GM21717 (cell line): Measurements from ENCODE around the gene TRIL.

Experiments used
- ATAC-seq: cut with Tn5 transposase; IDR thresholded peaks from one replicate; pipeline ENCODE4 v1.9.1; 2021; ENCODE audit warnings: mild to moderate bottlenecking, moderate library complexity; ENCODE audit not compliant: unreplicated experiment

The TRIL gene

DNA sequence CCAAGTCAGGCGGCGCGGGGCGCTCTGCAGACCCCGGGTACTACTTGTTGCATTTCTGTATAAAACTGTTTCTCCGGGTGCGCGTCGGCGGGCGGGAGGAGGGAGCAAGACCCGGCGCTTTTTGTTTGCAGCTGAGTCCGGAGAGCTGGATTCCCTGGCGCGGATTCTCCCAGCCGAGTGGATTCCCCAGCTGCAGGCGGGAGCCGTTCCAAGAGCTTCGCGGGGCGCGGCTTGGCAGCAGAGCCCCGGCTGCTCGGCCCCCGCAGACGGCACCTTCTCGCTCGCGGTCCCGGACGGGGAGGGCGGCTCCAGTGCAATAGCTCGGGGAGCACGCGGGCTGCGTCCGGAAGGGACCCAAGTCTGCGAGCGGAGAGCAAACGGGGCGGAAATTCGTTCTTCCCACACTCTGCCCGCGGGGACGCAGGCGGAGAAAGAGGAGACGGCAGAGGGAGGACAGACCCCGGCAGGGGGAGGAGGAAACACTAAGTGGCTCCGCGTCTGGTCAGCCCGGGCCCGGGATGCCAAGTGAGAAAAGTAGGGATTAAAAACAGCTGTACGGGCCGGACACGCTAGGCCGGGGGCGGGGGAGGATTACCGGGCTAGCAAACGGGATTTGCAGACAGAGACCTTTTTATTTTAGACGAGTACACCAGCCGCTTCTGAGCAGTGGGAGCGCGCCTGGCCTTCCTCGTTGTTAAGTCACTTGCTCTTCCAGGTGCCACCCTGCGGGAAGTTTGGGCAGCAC is at the start of gene TRIL:
TSS of gene TRIL (minus strand) at position 96 of the 745 bp plus-strand sequence. CDS start 284 bp downstream, outside the sequence.
- ATAC-seq: no peak

DNA sequence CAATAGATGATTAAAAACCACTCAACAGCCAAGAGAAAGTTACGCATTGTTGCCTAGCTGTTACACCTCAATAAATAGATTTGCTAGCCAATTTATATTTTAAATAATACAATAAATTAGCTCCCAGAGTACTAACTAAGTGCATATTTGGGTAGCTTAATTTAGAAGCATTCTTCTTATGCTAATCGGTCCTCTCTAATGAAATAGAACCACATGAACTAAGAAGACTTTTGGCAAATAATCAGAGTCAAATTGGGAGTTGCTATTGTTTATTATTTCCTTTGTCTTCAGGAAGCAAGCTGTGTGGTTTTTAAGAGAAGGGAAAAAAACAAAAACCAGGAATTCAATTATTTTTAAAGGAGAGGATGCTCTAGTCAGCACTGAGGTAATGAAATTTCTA is 49.0 kb upstream of the TRIL start:
- ATAC-seq: no peak

DNA sequence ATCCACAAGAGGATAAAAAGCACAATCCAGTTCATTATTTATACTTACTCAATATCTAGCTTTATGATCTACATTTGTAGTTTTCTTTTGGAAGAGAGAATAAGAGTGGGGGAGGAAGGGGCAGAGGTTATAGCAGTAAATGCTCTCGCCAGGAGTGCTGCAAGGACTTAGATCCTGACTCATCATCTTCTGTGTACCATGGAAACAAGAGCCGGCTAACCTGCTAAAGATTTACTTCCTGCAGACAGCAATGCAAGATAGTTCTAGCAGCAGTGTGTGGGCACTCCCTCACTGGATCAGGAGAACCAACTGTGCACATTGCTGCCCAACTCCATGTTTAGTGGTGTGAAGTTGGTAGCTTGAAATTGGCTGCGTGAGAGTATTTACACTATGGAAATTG is 47.7 kb upstream of the TRIL start:
- ATAC-seq: no peak

DNA sequence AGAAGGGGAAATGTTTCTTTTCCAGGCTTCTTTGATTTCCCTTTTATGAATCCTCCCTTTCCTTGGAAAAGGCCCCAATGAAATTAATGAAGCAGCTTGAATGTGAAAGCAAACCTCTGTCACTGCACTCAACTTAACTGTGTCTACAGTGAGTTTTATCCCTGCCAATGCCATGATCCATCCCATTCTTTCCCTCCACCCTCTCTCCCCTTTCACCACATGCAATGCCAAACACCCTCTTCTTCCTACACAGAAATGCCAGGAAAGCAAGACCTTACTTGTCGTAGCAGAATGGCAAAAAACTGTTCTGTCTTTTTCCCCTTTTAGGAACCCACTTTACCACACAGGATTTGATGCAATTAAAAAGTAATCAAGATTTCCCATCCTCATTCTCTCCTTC is 47.3 kb upstream of the TRIL start:
- no peak for ATAC-seq

GRCh38 chr7:29003703-29004102 is 45.6 kb upstream of the TRIL start:
- no peak for ATAC-seq

GRCh38 chr7:29000717-29001076 is 42.6 kb upstream of the TRIL start:
- no peak for ATAC-seq

DNA sequence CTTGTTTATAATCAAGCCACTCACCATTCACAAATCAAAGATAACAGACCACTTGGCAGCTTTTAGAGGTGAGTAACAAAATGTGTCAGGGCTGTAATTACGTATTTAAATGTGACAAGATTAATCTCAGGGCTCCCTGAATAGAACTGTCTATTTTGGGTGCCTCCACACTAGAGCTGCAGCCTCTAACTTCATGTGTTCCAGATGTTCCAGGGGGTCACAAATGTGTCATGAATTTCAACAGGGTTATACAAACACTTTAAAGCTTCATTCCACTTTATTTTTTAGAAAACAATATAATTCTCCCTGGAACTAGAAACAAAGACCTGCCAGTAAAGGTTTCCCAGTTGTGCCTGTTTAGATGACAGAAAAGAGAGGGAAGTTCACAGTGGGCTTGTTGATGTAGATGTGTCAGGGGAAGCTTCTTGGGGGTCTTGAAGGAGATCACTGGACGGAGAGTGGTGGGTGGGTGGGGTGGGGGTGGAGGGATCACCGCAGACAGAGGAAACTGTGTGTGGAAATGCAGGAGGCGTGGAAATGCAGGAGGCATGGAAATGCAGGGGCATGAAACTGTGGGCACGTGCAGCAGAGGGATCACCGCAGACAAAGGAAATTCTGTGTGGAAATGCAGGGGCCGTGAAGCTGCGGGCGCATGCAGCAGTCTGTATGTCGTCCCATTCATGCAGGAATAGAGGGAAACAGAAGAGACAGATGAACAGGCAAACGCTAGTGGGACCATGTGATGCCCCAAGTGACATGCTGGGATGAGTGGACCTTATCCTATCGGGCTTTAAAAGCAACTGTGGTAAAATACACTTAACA is 42.0 kb upstream of the TRIL start:
- no peak for ATAC-seq

DNA sequence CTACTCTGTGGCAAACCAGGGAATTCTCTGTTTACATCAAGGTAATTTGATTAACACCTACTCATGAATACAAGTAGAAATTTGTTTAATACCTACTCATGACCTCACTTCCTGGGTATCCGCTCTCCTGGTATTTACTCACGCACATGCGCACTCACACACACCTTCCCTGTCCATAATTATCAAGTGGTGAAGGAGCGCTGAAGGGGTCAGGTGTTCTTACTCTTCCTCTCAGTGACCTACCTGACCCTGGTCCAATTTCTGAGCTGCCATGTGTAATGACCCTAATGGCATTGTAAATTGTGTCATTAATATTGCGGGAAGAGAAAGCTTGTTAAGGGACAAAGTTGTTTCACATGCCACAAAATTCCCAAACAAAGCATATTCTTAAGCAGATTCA is 41.3 kb upstream of the TRIL start:
- no peak for ATAC-seq

- ATAC-seq: no peak
These were observed 40.0 kb upstream of the TRIL start for GRCh38 chr7:28998105-28998504.

GRCh38 chr7:28996836-28997235 is 38.7 kb upstream of the TRIL start:
- ATAC-seq: no peak

GRCh38 chr7:28993371-28993770 is 35.2 kb upstream of the TRIL start:
- no peak for ATAC-seq

DNA sequence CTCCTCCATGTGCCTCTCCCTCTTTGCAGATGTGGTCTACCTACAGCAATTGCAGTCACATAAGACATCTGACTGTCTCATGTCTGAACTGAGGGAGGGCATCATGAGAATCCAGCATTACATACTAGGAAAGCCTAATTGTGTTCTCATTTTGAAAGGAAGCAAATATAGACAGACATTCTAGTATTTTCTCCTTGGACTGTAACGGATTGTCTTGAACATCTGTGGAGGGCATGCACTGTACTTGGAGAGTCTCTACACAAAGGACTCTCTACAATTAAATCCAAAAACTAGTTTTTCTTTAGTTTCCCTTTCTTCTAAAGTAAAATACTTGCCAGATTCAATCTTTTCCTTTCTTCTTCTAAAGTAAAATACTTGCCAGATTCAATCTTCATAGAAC is 34.7 kb upstream of the TRIL start:
- no peak for ATAC-seq

- no peak for ATAC-seq
These were observed 32.2 kb upstream of the TRIL start for GRCh38 chr7:28990200-28990960.

GRCh38 chr7:28989211-28989980 is 31.3 kb upstream of the TRIL start:
- no peak for ATAC-seq

GRCh38 chr7:28988810-28989209 is 30.7 kb upstream of the TRIL start:
- ATAC-seq: no peak

GRCh38 chr7:28988091-28988490 is 30.0 kb upstream of the TRIL start:
- ATAC-seq: no peak

GRCh38 chr7:28986765-28987110 is 28.6 kb upstream of the TRIL start:
- ATAC-seq: no peak

GRCh38 chr7:28986028-28986764 is 28.1 kb upstream of the TRIL start:
- no peak for ATAC-seq

GRCh38 chr7:28984631-28985030 is 26.5 kb upstream of the TRIL start:
- no peak for ATAC-seq

DNA sequence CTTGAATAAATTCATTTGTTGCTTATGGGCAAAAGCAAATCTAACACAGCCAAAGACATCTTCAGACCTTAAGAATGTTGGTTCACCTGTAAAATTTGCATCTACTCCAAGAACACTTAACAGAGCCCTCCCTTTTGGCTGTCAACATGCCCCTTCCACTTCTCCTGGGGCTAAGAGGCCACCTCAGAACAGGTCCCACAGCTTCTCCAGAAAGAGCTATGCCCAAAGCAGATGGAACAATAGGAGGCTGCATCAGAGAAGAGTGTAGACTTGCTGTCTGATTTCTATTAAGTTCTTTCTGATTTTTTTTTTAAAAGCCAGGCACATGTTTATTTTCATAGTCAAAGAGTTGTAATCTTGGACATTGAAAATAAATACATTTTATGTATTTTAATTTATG is 26.1 kb upstream of the TRIL start:
- ATAC-seq: no peak
